GM18498 (cell line): ENCODE data around the gene ARCN1.
"Not testable (repeated sequence)": the region's sequence is repeated elsewhere in the genome, so short reads cannot be mapped to it uniquely, and the experiment has no call there.

ENCODE experiments used
- ATAC-seq: cut with Tn5 transposase; IDR thresholded peaks from one replicate; pipeline ENCODE4 v1.9.1; 2021; ENCODE audit warnings: mild to moderate bottlenecking, moderate library complexity; ENCODE audit not compliant: unreplicated experiment

Gene ARCN1

GRCh38 chr11:118604566-118604965 is 32.4 kb downstream of the ARCN1 start:
- no peak for ATAC-seq

DNA sequence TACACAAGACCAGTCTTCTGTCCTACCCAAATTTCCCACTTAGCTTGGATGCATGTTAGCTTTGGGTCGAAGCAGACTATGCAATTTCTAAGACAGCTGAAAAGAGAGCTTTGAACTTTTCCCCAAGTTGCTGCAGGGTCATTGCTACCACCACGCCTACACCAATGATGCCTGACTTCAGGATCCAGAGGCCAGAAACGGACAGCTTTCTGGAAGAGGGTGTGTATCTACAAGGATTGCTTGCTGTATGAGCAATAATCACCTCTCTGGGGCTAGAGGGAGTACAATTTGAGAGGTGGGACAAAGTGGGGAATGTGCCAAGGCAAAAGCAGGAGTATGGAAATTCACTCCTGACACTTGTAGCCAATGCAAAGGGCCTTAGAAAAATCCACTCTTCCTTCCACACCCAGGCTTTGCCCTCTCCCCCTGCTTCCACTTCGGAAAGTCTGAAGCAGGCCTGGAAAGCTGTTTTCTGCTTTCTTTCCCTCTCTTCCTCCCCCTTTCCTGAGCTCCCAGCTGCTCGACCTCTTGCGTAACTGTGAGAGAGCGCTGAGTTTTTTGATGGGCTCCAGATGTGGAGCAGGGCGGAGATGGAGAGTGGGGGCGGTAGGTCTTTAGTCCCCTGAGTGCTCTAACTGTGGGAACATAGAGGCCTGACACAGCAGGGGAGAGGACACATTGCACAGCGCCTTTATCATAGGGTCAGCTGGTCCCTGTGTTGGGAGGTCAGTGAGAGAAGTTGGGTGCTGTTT is 33.1 kb downstream of the ARCN1 start:
- no peak for ATAC-seq

DNA sequence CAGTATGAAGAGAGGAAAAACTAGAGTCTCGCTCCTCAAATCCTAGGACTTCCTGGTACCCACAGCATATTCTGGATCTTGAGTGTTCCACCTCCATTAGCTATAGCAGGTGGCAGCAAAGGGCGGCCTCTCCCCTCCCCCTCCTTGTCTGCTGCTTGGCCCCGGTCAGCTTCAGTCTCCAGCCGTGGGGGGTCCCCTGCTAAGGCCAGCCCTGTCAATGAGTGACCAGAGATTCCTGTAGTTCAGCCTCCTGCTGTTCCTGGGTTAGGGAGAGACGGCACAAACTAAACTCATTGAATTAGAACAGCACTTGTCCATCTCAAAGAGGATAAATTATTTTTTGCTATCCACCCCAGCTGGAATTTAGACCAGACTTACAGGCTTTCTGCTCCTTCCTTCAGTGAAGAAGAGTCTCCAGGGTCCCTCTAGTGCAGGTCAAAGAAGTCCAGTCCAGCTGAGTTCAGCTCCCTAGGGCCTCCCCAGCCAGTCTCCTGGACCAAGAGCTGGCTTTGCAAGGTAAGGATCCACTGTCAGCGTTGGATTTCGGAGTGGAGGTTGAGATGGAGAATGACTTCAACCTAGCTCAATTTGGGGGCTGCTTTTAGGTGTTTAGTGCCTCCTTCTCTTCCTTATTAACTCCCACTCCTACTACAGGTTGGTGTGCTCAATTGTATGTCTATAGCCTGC is 34.1 kb downstream of the ARCN1 start:
- ATAC-seq, result no peak

GRCh38 chr11:118606844-118607228 is 34.6 kb downstream of the ARCN1 start:
- no peak for ATAC-seq

DNA sequence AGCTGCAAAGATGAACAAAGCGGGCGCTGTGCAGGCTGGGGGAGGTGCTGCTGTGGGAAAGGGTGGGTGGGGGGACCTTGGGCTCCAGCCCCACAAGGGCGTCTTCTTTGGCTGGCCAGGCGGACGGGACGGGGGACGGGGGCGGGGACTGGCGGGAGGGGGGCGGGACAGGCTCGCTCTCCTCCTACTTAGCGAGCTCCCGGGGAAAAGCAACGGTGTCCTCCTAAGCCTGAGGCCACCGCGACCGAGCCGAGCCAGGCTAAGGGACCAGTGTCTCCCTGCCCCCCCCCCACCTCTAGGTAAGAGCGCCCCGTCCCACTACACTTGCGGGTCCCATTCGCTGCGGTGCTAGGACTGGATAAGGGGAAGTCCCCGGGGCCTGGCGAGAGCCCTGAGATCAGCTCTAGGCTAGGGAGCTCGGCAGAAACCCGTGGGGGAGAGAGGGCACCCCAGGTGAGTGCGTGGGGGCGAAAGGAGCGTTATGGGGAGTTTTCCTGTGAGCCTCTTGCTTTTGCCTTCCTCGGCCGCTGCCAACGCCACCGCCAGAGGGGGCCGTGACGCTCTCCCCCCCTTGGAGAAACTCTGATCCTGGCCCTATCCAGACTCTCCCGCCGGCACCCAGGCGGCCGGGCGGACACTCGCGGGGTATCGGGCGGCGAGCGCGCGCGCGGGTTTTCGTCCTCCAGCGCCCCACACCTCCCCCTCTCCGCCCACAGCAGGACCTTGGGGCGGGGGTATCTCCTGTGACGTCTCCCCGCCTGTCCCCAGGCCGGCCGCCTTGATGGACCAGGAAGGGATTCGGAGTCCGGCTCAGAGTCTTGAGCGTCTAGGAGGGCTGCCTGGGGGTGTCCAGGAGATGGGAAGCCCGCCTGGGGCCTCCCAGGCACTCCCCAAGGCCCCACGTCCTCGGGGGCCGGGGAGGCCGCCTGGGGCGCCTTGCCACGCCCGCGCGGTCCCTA is 35.5 kb downstream of the ARCN1 start, which contains the start of gene PHLDB1:
Gene PHLDB1, plus strand, starts transcription at position 215 of the 959 bp plus-strand sequence. CDS start 6,222 bp downstream, outside the sequence.
- no peak for ATAC-seq

- no peak for ATAC-seq
Measured at GRCh38 chr11:118608360-118609227, 36.4 kb downstream of the ARCN1 start.

DNA sequence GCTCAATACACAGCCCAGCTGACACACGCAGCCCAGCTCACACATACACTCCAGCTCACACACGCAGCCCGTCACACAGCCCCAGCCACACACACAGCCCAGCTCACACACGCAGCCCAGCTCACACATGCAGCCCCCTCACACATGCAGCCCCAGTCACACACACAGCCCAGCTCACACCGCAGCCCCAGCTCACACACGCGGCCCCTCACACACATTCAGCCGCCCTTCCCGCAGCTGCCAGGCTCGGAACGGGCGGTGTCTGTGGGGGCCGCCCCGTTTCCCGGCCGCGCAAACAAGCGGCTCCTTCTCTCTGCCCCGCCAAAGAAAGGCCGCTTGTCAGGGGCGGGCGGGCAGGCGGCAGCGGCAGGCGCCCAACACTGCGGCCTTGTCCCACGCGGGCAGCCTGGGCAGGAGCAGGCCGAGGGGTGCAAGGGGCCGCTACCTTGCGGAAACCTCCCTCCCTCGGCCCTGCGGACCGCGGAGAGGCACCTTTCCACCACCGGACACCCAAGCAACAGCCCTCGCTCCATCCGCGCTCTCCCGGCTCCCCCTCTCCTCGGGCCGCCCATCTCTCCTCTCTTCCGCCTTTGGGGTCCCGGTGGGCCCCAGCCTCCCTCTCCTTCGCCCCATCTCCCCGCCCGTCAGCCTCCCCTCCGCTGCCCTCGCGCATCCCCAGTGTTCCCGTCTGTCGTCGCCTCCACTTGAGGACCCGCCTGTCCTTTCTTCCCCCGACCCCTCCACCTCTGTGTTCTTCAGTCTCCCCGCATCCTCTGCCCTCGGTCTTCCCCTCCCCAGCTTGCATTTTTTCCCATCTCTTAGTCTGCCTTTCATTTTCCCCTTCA is 37.4 kb downstream of the ARCN1 start:
- no peak for ATAC-seq

DNA sequence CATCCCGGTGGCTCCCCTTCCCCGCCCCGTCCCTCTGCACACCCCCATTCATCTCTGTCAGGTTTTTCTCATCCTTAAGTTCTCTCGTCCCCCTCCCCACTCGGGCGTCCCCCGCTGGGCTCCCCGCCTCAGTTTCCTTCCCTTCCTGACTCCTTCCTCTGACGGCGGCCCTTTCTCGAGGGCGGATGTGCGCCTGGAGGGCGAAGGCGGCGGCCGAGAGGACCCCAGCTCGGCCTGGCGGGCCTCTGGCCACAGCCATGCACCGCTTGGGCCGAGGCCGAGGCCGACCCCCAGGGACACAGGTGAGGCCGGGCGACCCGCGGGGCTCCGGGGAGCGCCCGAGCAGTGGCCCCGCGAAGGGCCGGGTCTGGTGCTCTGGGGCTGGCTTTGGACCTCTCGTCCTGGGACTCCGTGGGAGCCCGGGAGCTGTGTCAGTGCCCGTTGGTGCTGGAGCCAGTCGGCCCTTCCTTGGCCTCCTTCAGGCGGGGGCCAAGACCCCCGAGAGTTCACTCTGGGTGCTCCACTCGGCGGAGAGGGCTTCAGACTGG is 38.1 kb downstream of the ARCN1 start:
- peak; percentile 1 for ATAC-seq

DNA sequence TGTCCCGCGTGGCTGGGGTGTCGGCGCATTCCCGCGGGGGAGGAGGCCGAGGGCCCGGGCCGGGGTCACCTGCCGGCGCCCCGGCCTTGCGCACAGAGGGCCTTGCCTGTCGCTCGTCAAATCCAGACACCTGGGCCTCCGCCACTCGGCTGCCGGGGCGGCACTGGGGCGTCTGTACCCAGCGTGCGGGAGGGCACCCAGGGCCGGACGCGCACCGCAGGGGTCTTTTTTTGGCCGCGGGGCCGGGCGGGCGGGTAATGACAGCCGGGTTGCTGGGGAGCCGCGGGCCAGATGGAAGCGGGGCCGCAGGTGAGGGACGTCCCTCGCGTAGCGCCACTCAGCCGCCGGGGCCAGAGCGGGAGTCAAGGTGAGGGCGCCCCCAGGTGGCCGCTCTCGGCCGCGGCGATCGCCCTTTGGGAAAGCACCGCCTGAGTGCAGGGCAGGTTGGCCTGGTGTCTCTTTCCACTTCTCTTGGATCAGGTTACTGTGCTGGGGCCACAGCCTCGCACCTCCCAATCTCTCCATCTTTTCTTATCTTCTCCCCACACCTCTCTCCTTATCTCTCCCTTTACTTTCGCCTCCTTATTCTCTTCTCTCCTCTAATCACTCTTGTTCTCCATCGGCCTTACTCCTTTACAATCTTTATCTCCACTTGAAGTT is 38.7 kb downstream of the ARCN1 start:
- peak; percentile 50 for ATAC-seq

- not testable (repeated sequence) for ATAC-seq
Measured at GRCh38 chr11:118611433-118611795, 39.2 kb downstream of the ARCN1 start.

DNA sequence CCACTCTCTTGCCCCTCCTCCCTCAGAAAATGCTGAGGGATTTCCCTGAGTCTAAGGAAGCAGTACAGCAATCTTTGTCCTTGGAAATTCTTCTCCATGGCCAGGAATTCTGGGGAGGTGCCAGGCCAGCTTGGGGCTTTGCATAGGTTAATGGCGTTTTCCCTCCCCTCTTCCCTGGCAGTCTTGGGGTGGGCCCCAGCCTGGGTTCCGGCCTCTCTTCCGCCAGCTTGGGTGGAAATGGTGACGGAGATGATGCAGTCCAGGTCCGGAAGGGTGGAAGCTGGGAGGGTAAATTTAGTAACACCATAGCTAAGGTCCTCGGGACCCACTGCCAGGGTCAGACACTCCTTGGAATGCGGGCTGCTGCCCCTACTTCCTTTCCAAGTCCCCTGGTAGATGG is 40.2 kb downstream of the ARCN1 start:
- ATAC-seq, result no peak

GRCh38 chr11:118614511-118614910 is 42.3 kb downstream of the ARCN1 start:
- ATAC-seq, result no peak

DNA sequence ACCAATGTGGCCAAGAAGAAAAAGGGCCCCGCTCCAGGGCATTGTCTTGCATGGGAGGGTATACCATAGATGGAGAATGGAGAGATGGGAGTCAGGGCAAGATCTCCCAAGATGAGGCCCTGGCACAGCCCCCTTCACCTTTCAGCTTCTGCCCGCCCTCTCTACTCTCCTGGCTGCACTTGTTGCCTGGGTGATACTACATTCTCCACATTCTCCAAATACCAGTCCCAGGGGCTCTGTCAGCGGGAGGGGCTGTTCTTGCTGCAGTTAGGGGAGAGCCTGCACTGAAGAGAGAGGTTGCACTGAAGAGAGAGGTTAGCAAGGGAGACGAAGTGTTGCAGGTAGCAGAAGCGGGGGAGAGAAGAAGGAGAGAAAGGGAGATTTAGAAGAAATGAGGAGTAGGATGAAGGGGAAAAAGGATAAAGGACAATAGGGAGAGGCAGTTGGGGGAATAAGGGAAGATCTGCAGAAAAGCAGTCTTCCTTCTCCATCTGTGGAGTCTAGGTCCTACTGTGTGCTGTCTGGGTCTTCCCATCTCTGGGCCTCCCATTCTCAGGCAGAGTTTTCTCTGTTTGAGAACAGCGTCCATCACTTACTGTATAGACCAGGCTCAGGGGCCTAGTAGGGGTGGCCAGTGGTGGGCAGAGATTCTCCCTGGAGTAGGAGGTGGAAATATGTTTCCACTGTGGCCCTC is 43.2 kb downstream of the ARCN1 start:
- ATAC-seq, result no peak

DNA sequence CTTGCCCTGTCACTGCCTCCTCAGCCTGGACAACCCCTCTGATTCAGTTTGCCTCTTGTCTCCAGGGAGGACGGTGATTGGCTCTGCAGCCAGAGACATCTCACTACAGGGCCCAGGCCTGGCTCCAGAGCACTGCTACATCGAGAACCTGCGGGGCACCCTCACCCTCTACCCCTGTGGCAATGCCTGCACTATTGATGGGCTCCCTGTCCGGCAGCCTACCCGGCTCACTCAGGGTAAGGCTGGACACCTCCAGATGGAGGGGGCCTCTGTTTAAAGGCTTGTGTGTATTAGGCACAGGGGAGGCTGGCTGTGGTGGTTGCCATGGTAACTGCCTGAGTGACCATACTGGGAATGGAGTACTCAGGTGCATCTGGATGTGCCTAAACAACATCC is 43.8 kb downstream of the ARCN1 start:
- no peak for ATAC-seq

DNA sequence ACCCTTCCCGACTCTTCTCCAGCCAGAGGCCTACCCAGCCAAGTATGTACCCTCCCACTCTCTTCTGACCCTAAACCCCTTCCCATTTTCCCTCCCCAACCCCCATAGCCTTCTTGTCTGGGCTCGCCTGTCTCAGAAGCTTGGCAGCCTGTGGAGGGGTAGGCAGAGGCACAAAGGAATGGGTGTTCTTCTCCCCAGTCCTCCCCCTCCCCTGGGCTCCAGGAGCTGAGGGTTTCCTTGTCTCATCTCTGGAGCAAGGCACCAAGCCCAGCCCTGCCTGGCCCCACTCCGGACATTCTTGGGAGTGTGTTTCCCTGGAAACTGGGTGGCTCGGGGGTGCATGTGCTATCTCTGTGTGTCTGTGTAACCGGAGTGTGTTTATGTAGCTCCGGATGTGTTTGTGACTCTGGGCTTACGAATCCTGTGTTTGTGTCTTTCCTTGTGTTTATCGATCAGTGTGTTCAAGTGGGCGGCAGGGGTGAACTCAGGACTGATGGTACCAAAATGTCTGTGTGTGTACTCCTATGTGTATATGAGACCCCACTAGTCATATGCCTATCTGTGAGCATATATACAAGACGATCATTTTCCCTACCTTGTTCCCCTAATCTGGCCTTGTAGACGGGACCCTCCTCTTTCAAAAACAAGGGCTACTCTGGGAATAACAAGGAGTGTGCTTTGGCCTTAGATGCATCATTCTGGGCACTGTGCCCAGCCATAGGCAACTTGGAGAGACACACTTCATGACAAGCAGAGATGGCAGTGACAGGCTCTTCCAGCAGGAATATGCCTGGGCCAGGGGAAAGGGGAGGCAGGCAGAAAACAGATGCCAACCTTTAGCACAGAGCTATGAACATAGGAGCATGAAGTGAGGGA is 46.1 kb downstream of the ARCN1 start:
- ATAC-seq, result no peak

DNA sequence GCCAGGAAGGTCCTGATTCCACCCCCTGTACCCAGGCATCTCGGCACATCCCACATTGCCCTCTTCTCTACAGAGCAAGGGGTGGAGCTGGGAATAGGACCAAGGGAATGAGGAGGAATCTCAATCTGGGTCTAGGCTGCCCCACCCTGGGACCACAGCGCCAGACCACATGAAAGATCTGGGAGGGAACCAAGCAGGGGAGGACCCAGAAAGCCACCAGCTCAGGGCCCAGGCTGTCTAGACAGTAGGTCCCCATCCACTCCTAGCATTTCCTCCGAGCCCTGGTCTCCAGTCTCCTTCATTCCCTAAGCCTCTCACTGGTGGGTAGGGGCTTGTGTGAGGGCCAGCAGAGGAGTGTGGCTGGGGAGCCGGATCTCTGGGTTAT is 46.8 kb downstream of the ARCN1 start:
- no peak for ATAC-seq
